Urothelium cell line (cell line): ENCODE data around the gene SH2B2.
A peak's percentile ranks its signal among the peaks of the same experiment; 100 is the strongest.

Experiments used
- DNase-seq: peaks from one replicate; pipeline ENCODE4 v3.0.0; 2011; ENCODE audit warnings: low spot score, mixed read lengths
- FAIRE-seq: peaks from 2 replicates; lab custom pipeline; 2011; peaks lifted over from hg19 to GRCh38; lab: Jason Lieb, UNC

SH2B2 gene

DNA sequence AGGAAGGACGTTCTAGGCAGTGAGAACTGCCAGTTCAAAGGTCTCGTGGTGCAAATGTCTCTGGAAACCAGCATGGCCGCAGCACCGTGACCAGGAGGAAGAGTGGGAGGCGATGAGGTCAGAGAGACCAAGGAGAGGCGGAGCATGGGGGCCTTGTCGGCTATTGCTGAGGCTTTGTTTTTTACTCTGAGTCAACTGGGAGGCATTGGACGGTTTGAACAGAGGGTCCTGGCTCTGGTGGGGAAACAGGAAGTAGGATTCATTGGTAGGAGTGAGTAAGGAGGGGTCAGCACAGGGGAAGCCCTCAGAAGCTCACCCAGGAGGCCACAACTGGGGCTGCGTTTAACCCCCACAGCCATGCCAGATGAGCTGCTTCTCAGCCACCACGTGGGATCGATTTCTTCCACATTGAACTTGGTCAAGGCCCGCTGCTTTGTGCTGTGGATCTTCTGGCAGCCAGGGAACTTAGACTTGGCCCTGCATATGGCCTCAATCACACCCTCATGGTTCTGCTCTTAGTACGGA is 22.2 kb upstream of the SH2B2 start:
- FAIRE-seq: no peak
- DNase-seq: no peak

DNA sequence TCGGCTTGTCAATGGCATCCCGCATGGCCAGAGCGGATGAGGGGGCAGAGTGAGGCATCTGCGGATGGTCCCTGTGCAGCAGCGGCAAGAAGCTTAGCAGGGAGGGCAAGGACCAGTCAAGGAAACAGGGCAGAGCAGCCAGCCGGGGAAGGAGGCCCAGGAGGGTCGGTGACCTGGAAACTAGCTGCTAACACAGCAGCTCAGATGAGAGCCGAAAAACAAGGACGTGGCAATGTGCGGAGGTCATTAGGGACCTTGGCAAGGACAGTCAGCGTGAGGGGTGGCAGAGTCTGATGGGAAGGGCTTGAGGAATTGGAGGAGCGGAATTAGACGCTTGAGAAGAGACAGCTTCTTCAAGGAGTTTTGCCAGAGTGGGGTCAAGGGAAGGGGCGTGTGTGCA is 20.1 kb upstream of the SH2B2 start:
- DNase-seq (no peak), FAIRE-seq (no peak)

DNA sequence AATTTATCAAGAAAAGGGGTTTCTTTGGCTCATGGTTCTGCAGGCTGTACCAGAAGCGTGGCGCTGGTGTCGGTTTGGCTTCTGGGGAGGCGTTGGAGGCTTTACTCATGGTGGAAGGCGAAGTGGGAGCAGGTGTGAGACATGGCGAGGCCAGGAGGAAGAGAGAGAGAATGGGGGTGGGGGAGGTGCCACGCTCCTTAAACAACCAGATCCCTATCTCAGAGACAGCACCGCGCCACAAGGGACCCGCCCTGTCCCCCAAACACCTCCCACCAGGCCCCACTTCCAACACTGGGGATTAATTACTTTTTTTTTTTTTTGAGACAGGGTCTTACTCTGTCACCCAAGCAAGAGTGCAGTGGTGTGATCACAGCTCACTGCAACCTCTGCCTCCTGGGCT is 18.0 kb upstream of the SH2B2 start:
- FAIRE-seq: no peak
- DNase-seq: no peak

DNA sequence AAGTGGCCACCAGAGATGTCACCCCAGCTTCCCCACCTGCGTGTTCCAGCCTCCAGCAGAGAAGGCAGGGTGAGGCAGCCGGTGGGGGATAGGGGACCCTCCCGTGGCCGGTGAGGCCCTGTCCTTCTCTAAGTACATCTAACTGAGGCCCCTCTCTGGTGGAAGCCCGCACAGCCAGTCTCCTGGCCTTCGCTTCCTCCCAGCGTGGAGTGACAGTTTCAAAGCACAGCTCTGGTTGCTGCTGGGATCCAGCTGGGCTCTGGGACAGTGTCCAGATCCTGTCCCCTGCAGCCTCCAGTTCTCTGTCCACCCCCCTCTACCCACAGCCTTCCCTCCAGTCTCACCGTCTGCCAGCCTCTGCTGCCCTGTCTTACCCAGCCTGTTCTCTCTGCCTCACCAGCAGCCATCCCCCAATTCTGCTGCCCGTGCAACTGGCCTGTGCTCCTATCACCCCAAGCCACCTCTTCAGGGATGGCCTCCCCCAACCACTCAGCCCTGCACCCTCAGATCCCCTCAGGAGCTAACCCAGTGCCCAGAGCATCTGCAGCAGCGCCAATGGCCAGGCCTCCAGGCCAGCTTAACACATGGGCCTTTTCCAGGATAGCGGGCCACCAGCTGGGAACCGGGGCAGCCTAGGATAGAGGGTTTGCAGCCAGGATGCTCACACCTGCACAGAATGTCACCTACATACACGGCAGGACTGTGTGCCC is 16.3 kb upstream of the SH2B2 start:
- DNase-seq: no peak
- no peak for FAIRE-seq

DNA sequence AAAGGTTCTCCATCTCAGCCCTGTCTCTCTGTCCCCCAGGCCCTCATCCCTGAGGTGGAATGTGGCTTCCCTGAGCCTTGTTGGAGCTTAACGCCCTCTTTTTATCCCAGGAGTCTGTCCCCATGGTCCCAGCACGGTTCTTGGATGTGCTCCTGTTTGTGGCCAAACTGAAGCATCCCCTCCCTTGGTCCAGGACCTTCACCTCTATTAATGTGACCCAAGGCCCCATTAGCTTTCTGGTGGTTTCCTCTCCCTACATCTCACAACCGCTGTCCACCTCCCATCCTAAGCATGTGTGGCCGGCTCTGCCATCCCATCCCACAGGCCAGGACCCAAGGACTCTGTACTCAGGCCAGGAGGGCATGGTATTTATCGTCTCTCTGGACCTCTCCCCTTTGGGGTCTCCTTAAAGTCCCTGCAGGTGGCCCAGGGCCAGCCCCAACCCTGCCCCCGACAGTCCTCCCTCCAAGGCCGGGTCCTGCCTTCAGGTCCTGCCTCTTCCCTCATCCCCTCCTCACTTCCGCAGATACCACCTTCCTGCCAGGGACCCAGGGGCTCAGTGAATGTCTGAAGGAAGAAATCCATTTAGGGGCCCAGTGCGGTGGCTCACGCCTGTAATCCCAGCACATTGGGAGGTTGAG is 15.4 kb upstream of the SH2B2 start:
- no peak for FAIRE-seq
- no peak for DNase-seq

DNA sequence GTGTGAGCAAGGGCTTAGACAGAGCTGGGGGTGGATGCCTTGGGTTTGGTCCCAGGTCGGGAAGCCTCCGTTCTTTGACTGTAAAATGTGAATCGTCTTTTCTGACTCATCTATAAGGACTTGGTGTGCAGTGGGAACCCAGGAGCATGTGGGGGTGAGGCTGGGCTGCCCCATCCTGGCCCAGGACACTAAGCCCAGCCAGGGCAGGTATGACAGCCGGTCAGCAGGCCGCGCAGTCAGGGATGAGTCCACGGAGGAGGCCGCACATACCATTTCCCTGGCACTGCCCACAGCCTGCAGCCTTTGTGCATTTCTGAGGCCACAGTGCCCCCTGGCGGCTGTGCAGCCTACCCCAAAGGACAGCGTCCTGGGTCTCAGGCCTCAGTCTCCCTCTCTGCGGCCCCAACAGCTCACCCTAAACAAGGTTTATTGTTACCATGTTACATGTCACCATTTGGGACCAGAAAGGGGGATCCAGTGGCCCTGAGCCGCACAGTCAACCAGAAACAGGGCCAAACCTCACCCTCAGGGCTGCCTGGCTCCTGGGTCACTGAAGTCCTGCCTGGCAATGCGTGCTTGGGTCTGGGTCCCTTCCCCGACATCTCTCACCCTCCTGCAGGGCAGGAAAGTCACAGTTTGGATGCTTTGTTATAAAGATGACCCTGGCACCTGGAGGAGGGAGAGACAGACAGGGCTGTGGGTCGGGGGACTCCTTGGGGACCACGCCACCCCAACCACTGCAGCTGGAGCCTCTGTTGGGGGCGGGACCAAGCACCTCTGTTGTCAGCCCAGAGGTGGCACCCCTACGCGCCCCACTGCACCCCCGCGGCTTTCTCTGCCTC is 14.4 kb upstream of the SH2B2 start:
- peak; percentile 96 for DNase-seq
- FAIRE-seq: peak; percentile 87

DNA sequence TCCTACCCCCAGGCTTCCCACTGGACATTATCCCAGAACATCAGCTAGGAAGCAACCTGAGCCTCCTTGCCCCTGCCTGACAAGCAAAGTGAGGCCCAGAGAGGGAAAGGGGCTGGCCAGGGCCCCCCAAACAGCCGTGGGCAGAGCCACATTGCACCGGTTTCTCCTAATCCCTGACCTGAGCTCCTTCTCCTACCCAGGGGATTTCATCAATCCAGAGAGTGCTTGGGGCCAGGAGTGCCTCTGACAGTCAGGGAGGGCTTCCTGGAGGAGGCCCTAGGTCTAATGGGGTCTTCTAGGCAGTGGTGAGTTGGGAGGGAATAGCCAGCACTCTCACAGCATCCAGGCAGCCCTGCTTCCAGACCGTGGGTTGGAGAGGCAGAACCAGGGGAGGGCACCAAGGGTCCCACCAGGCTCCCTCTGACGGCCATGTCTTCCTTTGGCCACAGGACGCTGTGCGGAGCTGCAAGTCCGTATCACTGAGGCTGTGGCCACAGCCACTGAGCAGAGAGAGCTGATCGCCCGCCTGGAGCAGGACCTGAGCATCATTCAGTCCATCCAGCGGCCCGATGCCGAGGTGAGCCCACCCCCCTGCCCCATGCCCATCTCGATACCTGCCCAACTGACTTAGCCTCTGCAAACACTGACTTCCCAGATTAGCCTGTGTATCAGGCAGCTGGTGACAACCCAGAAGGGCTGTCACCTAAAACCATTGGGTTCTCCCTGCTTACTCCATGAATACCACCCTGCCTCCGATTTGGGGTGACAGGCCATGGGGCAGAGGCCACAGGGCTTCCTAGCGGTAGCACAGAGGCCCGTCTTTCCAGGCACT is 13.5 kb upstream of the SH2B2 start:
- FAIRE-seq: no peak
- no peak for DNase-seq

DNA sequence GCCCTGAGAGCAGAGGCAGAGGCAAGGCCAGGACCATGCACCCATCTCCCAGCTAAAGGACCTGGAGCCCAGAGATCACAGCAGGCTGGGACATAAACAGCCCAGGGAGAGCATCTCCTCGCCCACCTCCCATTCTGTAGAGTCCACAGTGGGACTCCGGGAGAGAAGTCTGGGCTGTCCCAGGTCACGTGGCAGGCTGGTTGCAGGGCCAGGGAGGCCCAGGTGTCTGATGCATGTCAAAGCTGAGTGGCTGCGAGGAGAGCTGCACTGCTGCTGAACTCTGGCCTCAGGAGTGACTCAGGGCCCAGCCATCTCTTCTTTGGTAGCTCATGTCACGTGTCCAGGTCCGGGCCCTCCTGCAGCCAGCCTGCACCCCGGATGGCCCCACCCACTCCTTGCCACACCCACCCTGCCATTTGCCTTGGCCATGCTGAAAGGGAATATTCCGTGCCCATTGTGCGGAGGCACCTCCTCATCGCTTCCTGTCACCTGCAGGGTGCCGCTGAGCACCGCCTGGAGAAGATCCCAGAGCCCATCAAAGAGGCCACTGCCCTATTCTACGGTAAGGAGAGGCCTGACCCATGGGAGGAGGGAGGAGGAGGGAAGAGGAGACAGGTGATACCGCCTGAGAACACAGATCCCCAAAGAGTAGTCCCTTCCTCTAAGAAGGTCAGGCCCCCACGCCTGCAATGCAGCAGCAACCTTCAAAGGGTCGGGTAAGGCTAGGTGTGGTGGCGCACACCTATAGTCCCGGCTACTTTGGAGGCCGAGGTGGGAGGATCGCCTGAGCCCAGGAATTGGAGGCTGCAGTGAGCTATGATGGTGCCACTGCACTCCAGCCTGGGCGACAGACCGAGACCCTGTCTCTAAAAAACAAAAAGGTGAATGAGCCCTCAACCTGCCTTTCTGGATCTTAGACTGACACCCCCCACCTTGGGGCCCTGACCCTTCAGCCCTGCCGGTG is 12.6 kb upstream of the SH2B2 start:
- peak; percentile 99 for FAIRE-seq
- DNase-seq: peak; percentile 100

DNA sequence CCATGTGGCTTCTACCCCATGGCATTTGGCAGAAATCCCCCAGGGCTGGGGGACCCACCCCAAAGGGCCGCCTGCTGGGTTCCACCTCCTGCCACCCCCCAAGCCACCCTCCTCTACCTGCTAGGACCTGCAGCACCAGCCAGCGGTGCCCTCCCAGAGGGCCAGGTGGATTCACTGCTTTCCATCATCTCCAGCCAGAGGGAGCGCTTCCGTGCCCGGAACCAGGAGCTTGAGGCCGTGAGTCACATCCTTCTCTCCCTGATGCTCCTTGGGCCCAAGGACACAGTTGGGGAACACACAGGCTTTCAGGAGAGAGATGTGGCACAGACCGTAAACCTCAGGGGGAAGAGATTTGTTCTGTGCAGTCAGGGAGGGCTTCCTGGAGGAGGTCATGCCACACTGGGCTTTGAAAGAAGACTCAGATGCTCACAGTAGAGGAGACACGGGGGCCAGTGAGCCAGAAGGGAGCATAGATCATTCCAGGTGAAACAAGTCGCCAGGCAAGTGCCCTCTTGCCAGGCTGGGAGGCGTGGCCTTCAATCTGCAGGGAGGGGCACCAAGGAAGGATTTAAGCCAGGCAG is 11.5 kb upstream of the SH2B2 start:
- FAIRE-seq: no peak
- DNase-seq: no peak

DNA sequence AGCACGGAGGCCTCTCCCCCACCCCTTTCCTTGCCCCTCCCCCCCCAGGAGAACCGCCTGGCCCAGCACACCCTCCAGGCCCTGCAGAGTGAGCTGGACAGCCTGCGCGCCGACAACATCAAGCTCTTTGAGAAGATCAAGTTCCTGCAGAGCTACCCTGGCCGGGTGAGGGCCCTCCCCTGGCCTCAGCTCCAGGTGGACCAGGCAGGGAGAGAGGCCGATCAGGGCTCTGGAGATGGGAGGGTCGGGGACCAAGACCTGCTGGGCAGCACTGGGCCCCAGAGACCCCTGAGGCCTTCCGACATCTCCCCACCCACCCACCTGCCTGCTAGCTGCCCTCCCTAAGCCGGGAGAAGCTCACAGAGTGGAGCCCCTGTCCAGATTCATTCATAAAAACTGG is 8.8 kb upstream of the SH2B2 start:
- no peak for FAIRE-seq
- no peak for DNase-seq

DNA sequence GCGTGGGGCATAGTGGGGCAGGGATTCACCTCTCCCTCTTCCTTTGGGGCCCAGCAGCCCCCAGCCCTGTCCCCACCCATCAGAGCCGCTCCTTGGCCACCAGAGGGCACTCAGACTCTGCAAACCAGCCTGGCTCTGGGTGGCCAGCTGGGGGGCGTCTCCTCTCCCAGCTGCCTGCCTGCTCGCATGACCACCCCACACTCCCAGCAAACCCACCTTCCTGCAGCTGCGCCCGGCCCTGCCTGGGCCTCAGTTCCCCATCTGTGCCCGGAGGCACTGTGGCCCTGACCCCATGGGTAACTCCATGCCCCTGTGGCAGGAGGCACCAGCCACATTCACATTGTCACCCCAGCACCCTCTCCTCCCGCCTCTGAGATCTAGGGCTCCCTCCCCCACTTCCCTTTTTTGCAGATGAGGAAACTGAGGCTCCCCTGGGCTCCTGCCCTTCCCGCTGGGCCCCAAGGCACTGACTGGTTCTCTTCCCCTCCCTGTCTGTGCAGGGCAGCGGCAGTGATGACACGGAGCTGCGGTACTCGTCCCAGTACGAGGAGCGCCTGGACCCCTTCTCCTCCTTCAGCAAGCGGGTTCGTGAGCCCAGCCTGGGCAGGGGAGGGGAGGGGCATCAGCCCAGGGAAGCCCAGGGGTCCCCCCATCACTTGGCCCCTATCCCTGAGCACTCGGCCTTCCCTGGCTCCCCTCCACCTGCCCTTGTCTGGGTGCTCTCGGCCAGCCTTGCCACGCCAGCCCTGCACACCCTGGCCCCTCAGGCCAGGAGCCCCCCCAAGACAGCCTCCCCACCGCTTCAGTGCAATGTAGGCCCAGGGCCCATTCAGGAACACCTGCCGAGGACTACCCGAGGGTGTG is 6.9 kb upstream of the SH2B2 start:
- peak; percentile 85 for FAIRE-seq
- DNase-seq: peak; percentile 88

DNA sequence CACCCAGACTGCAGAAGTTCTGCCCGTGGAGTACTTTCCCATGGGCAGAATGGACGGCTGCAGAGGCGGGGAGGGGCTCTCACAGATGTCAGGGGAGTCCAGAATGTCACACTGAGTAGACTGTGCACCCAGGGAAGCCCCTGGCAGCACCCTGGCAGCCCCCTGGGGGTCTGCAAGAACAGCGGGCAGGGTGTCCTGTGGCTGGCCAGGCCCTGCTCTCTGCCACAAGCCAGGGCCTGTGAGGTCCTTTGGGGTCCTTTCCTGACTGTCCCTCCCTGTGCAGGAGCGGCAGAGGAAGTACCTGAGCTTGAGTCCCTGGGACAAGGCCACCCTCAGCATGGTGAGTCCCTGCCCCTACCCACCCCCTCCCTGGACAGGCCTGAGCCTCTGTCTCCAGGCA is 6.1 kb upstream of the SH2B2 start:
- no peak for FAIRE-seq
- no peak for DNase-seq

DNA sequence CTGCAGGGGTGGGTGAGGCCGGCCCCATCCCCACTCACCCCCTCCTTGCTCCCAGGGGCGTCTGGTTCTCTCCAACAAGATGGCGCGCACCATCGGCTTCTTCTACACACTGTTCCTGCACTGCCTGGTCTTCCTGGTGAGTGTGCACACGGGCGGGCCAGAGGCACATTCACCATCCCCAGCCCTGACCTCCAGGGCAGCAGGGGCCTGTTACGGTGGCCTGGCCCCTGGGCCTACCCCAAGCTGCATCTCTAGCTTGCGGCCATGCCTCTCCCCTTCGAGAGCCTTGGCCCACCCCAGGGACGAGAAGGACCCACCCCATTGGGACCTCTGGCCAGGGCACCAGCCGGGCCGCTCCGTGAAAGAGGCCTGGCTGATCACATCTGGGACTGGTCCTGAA is 4.9 kb upstream of the SH2B2 start:
- FAIRE-seq: no peak
- no peak for DNase-seq

DNA sequence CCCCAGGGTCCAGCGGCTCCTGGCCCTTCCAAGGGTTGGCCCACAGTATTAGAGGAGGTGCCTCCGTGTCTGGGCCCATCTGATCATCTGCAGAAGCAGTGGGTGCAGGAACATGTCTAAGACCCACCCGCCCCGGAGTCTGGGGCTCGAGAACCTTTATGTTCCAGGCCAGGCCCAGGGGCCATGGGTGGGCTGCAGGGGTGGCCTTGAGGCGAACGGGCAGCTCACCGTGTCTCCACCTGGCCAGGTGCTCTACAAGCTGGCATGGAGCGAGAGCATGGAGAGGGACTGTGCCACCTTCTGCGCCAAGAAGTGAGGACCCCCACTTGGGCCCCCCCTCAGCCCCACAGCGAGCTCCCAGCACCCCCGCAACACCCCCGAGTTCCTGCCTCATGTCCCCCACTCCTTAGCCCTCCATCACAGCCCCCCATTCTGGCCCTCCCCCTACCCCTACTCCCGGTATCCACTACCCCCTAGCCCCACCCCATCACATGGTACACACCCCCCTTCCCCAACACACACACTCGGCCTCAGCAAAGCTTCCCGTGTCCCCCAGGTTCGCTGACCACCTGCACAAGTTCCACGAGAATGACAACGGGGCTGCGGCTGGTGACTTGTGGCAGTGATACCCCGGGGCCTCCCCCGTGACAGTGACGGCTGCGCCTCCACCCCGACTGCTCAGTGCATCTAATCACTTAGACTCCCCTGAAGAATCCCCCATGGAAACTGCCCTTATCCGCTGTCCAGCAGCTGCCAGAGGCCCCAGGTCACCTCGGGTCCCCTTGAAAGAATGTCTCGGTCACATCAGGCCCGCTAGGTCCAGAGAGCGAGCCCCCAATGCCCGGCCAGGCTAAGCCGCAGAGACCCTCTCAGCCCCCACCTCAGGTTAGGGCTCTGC is 4.0 kb upstream of the SH2B2 start:
- DNase-seq: no peak
- no peak for FAIRE-seq

DNA sequence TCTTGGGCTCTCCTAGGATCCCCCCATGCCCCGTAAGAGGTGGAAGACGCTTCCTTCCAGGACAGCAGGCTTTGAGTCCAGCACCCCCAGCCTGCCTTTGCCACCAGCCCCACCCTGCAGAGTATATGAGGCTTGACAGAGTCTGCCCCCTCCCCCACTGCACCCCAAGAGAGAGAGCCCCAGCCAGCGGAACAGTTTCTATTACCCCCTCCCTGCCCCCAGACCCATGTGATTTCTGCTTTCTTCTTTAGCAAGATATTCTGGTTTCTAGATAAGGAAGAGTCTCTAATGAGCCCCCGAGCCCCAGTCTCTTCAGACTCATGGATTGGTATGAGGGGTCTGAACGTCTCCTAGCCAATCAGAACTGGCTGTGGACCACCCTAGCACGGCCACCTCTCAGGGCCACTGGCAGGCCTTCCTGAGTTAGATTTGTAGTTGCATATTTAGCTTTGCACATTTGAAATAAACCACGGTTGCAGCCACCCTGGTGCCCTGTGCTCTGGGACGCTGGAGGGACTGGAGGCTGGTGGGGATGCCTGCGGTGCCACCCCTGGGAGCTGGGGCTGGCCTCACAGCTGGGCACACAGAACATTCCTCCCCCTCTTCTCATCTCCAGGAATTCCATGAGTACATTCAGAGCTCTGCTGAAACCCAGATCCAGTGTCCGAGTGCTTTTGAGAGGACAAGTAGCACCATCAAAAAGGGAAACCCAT is 3.0 kb upstream of the SH2B2 start:
- FAIRE-seq (no peak), DNase-seq (no peak)

DNA sequence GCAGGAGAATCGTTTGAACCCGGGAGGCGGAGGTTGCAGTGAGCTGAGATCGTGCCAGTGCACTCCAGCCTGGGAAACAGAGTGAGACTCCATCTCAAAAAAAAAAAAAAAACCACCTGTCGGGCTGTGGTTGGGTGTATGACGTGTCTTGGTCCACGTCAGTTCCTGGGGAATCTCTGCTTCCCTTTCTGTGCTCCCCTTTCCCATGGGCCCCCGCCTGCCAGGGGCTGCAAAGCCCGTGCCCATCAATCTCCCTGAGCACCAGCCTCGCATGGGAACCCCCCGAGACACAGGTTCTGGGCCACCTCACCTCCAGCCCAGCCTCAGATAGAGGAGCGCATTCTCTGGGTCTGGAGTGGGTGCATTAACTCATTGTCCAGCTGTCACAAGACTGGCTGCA is 2.3 kb upstream of the SH2B2 start:
- FAIRE-seq (no peak), DNase-seq (no peak)
